HepG2 (cell line): ENCODE measurements around the gene TRAF4. TPM values are rescaled to one million over a fixed set of nuclear protein-coding genes. Genes with fewer than 3 reads are reported as not detected.

Source experiments
- ATAC-seq: fragments of 200-7000 bp; cut with Tn5 transposase; 3 replicates; pipeline ENCODE4 v1.9.1; 2020; ENCODE audit warnings: mild to moderate bottlenecking, moderate library complexity
- BruUV-seq: library from RNA; stranded (reverse); fragments of 400-500 nt; replicated peaks from 2 replicates; lab custom pipeline; 2021; lab: Mats Ljungman, UMichigan
- CTCF ChIA-PET: fragments of 300-600 bp; formaldehyde crosslinking; extraction: SDS; loops from one replicate; lab custom pipeline; 2021; ENCODE audit warnings: low total read pairs, inconsistent platforms, low intra/inter-chr PET ratio; lab: Yijun Ruan, JAX
- POLR2A ChIA-PET: fragments of 350-600 bp; sonication (Branson Sonifier 250); formaldehyde crosslinking; loops from one replicate; lab custom pipeline; 2020; ENCODE audit warnings: antibody characterized with exemption, inconsistent platforms; lab: Yijun Ruan, JAX
- DNase-seq: peaks from one replicate; pipeline ENCODE4 v3.0.0-alpha.2; 2015; ENCODE audit warnings: low spot score
- FAIRE-seq: peaks from 3 replicates; lab custom pipeline; 2011; peaks lifted over from hg19 to GRCh38; lab: Jason Lieb, UNC
- H2AFZ ChIP-seq: one replicate; pipeline ENCODE4 v1.6.1; 2011; ENCODE audit warnings: low read length, inconsistent platforms
- H3K27ac ChIP-seq: fragments of 300-600 bp; 3 replicates; pipeline ENCODE4 v1.8.0; 2011; ENCODE audit warnings: mixed run types, mild to moderate bottlenecking, mixed read lengths, low read length, inconsistent platforms; ENCODE audit not compliant: insufficient read depth; ENCODE audit errors: extremely low read length
- H3K27me3 ChIP-seq, 2 experiments: fragments of 200-600 bp in 1 of 2; 2 replicates in 1 of 2; 3 replicates in 1 of 2; pipeline versions ENCODE4 v1.6.0 to v1.8.0; 2011; ENCODE audit warnings: low read length in 2 of 2, mild to moderate bottlenecking in 2 of 2, moderate library complexity in 2 of 2, inconsistent platforms in 1 of 2; ENCODE audit not compliant: insufficient read depth in 2 of 2, control insufficient read depth in 1 of 2
- H3K36me3 ChIP-seq, 2 experiments: fragments of 200-600 bp in 1 of 2; replicated peaks in 1 of 2; 2 replicates in 1 of 2; 3 replicates in 1 of 2; pipeline versions ENCODE4 v1.5.1 to v1.8.0; 2011; ENCODE audit warnings: low read length in 2 of 2, inconsistent platforms in 1 of 2; ENCODE audit not compliant: insufficient read depth in 2 of 2, control insufficient read depth in 1 of 2
- H3K4me1 ChIP-seq: 2 replicates; pipeline ENCODE4 v1.5.1; 2012; ENCODE audit warnings: low read length, inconsistent platforms; ENCODE audit not compliant: insufficient read depth
- H3K4me2 ChIP-seq: 2 replicates; pipeline ENCODE4 v1.6.0; 2011; ENCODE audit warnings: low read depth, low read length, inconsistent platforms
- H3K4me3 ChIP-seq, 3 experiments: fragments of 200-600 bp in 1 of 3; sonication (generic), shearing (Covaris generic) in 1 of 3; replicated peaks in 1 of 3; 2 replicates each; pipeline ENCODE4 v1.5.1; 2011 to 2016; ENCODE audit warnings: low read length in 3 of 3, inconsistent platforms in 2 of 3, low read depth in 2 of 3, mild to moderate bottlenecking in 2 of 3, control low read depth in 1 of 3, mixed read lengths in 1 of 3; ENCODE audit not compliant: insufficient read depth in 1 of 3
- H3K79me2 ChIP-seq: one replicate; pipeline ENCODE4 v1.6.1; 2011; ENCODE audit warnings: low read length, inconsistent platforms; ENCODE audit not compliant: insufficient read depth
- H3K9ac ChIP-seq: 2 replicates; pipeline ENCODE4 v1.6.0; 2011; ENCODE audit warnings: mild to moderate bottlenecking, low read depth, low read length, inconsistent platforms; ENCODE audit not compliant: insufficient read depth
- H3K9me3 ChIP-seq: 2 replicates; pipeline ENCODE4 v1.5.1; 2012; ENCODE audit warnings: mild to moderate bottlenecking, low read length
- H4K20me1 ChIP-seq: 2 replicates; pipeline ENCODE4 v1.6.0; 2011; ENCODE audit warnings: inconsistent platforms, mild to moderate bottlenecking, low read length, moderate library complexity; ENCODE audit not compliant: insufficient read depth
- AGO2 ChIP-seq: fragments of 200-400 bp; formaldehyde crosslinking; optimal IDR thresholded peaks from 2 replicates; pipeline ENCODE3; 2017; ENCODE audit warnings: mild to moderate bottlenecking, low read depth, low read length, moderate library complexity
- ETV5 ChIP-seq: IDR thresholded peaks from 2 replicates; pipeline ENCODE4 v1.6.1; 2018; ENCODE audit warnings: missing biosample characterization, missing genetic modification reagents, inconsistent platforms, borderline replicate concordance
- FOXJ3 ChIP-seq: sonication (generic); formaldehyde crosslinking; IDR thresholded peaks from 2 replicates; pipeline ENCODE4 v1.4.0; 2020; ENCODE audit warnings: missing genetic modification reagents, mild to moderate bottlenecking, borderline replicate concordance
- KDM6A ChIP-seq: IDR thresholded peaks from 2 replicates; pipeline ENCODE4 v1.6.1; 2016; ENCODE audit warnings: low read depth
- RARG ChIP-seq: sonication (generic); formaldehyde crosslinking; IDR thresholded peaks from 2 replicates; pipeline ENCODE4 v1.4.0; 2020; ENCODE audit warnings: low read depth, mild to moderate bottlenecking, missing genetic modification reagents
- TAF1 ChIP-seq: sonication (generic); formaldehyde crosslinking; IDR thresholded peaks from 2 replicates; pipeline ENCODE4 v1.4.0; 2020; ENCODE audit warnings: missing genetic modification reagents
- TBX2 ChIP-seq: sonication (generic); formaldehyde crosslinking; IDR thresholded peaks from 2 replicates; pipeline ENCODE4 v1.5.0; 2020; ENCODE audit warnings: missing genetic modification reagents, mild to moderate bottlenecking, borderline replicate concordance
- TRIM24 ChIP-seq: sonication (generic); formaldehyde crosslinking; IDR thresholded peaks from 2 replicates; pipeline ENCODE4 v1.8.0; 2022; ENCODE audit warnings: mild to moderate bottlenecking, missing genetic modification reagents
- ZFP90 ChIP-seq: sonication (generic); formaldehyde crosslinking; IDR thresholded peaks from 2 replicates; pipeline ENCODE4 v1.8.0; 2022; ENCODE audit warnings: missing genetic modification reagents, mild to moderate bottlenecking, inconsistent platforms, borderline replicate concordance
- ZNF329 ChIP-seq: sonication (generic); formaldehyde crosslinking; IDR thresholded peaks from 2 replicates; pipeline ENCODE4 v1.9.0; 2021; ENCODE audit warnings: low read depth, mild to moderate bottlenecking, missing genetic modification reagents
- ZNF333 ChIP-seq: sonication (generic); formaldehyde crosslinking; IDR thresholded peaks from 2 replicates; pipeline ENCODE4 v1.4.0; 2020; ENCODE audit warnings: mild to moderate bottlenecking, missing genetic modification reagents, borderline replicate concordance
- ZNF569 ChIP-seq: sonication (generic); formaldehyde crosslinking; IDR thresholded peaks from 2 replicates; pipeline ENCODE4 v1.5.0; 2020; ENCODE audit warnings: mild to moderate bottlenecking, missing genetic modification reagents, moderate library complexity, borderline replicate concordance
- WGBS: methylation state at CpG from one replicate; pipeline ENCODE4 v1.1.6; 2017; ENCODE audit warnings: low lambda C conversion rate; 5-methylcytosine and 5-hydroxymethylcytosine counted together
- in situ Hi-C: cut with HindIII; loops from 2 replicates; pipeline ENCODE4 v1.10.0; 2017; ENCODE audit warnings: low pct_unique_long_range_greater_than_20kb; ENCODE audit not compliant: extremely low pct_ligation_motif_present
- intact Hi-C: fragments of 100-400 bp; cut with micrococcal nuclease; formaldehyde crosslinking; loops from one replicate; pipeline ENCODE4 v1.10.0; 2022; ENCODE audit not compliant: unreplicated experiment
- polyA plus RNA-seq, 8 experiments: library from polyadenylated mRNA; depleted of rRNA in 3 of 8; stranded (reverse) in 7 of 8; unstranded in 1 of 8; fragments of >200 nt; fragmentation: Illumina TruSeq in 4 of 8; extraction: Trizol in 4 of 8; gene quantifications; 2 replicates each; pipeline versions ENCODE4 v1.2.1 to v1.2.3, GENCODE V29; 2011 to 2016; ENCODE audit warnings: low read depth in 4 of 8, missing spikeins in 1 of 8, mixed read lengths in 1 of 8; ENCODE audit not compliant: insufficient read depth in 1 of 8
- total RNA-seq, 5 experiments: library from RNA; depleted of rRNA; stranded (reverse); fragments of >200 nt; fragmentation: Illumina TruSeq; extraction: Trizol; gene quantifications; 2 replicates each; pipeline ENCODE4 v1.2.3, GENCODE V29; 2016; ENCODE audit warnings: low read depth in 1 of 5

Gene TRAF4
- total and polyA plus RNA-seq, 2 of the 13 experiments (the other 11 are each of a cell fraction or from before 2014, with no cell fraction given), result 86.0 to 89.9 TPM

- no peak overlapping the region for H3K4me3 ChIP-seq
- H3K9me3 ChIP-seq, result no peaks in the 10 kb centered on the region
- ATAC-seq, result no peak; the same call in 1 of the 3 replicates
- CTCF ChIA-PET, result no interaction called here
- in situ Hi-C loops, result no loop called here
- TF ChIP-seq AGO2 (peak; percentile 47), TBX2 (no peak)
- no peaks in the 10 kb centered on the region for H4K20me1 ChIP-seq
- H2AFZ ChIP-seq, result no peak overlapping the region
- intact Hi-C loops, result no loop called here
- H3K27me3 ChIP-seq, result no peaks in the 10 kb centered on the region
- no peak overlapping the region for H3K27ac ChIP-seq
- no peaks in the 10 kb centered on the region for H3K79me2 ChIP-seq
- no peak overlapping the region for H3K4me2 ChIP-seq
- H3K36me3 ChIP-seq, result peaks cover 26 to 50% of the 10 kb centered on the region in 2 experiments
- H3K9ac ChIP-seq, result no peak overlapping the region
- BruUV-seq, result no TSS peak
- FAIRE-seq, result no peak
- POLR2A ChIA-PET, result no interaction called here
- no peaks in the 10 kb centered on the region for H3K4me1 ChIP-seq
- DNase-seq, result no peak
- WGBS, result 96% methylated on average over 26 of the region's 32 CpGs
Observed at GRCh38 chr17:28758411-28759121, 14.8 kb downstream of the TRAF4 start.

- Histone ChIP-seq H3K9me3 (no peaks in the 10 kb centered on the region), H3K27ac (no peak overlapping the region), H3K79me2 (no peaks in the 10 kb centered on the region), H3K4me2 (no peak overlapping the region), H3K4me3 (no peak overlapping the region), H3K27me3 (no peaks in the 10 kb centered on the region), H2AFZ (no peak overlapping the region), H3K36me3 (peaks cover 26 to 50% of the 10 kb centered on the region in 2 experiments), H3K9ac (no peak overlapping the region), H3K4me1 (no peaks in the 10 kb centered on the region), H4K20me1 (no peaks in the 10 kb centered on the region)
- in situ Hi-C loops, result no loop called here
- FAIRE-seq, result no peak
- intact Hi-C loops, result no loop called here
- BruUV-seq, result no TSS peak
- CTCF ChIA-PET, result no interaction called here
- POLR2A ChIA-PET, result interaction anchor here (0.6 kb wide), 1 partner anchor 538 kb away, joined by 3 read pairs; no protein-coding TSS in a partner anchor
- TF ChIP-seq KDM6A (CRISPR knock-in tag), result no peak
- TF ChIP-seq ETV5 (CRISPR knock-in tag), result no peak
- TF ChIP-seq ZNF329, result no peak
- TF ChIP-seq ZNF333, result no peak
- no peak for TF ChIP-seq TRIM24 (CRISPR knock-in tag)
- no peak for TF ChIP-seq RARG
- TF ChIP-seq ZNF569 (CRISPR knock-in tag), result no peak
- no peak for TF ChIP-seq TAF1 (CRISPR knock-in tag)
- TF ChIP-seq ZFP90 (CRISPR knock-in tag), result no peak
- no peak for TF ChIP-seq FOXJ3 (CRISPR knock-in tag)
- WGBS, result 97% methylated on average over 18 of the region's 18 CpGs
- no peak for DNase-seq
- ATAC-seq, result peak; percentile 9; the same call in 2 of the 3 replicates
Observed at GRCh38 chr17:28759256-28759865, 15.6 kb downstream of the TRAF4 start.
